ENCODE data around the gene METTL1.
A peak's percentile ranks its signal among the peaks of the same experiment; 100 is the strongest.
"Not testable (repeated sequence)": the region's sequence is repeated elsewhere in the genome, so short reads cannot be mapped to it uniquely, and the experiment has no call there.

Gene METTL1

GRCh38 chr12:57796996-57797395 lies 25.1 kb upstream of the METTL1 start:
- DNase-seq = no peak

GRCh38 chr12:57795354-57795753 lies 23.4 kb upstream of the METTL1 start:
- DNase-seq = no peak

GRCh38 chr12:57793920-57794319 lies 22.0 kb upstream of the METTL1 start:
- DNase-seq = no peak

GRCh38 chr12:57783861-57784260 lies 12.0 kb upstream of the METTL1 start:
- no peak for DNase-seq

- no peak for DNase-seq
Observed at GRCh38 chr12:57783466-57783801, 11.5 kb upstream of the METTL1 start.

- DNase-seq = peak; percentile 96
Observed at GRCh38 chr12:57782608-57783465, 10.9 kb upstream of the METTL1 start, which contains the start of gene TSFM. TSS of gene TSFM (plus strand) at chr12:57782787. CDS start at chr12:57782802, 15 bp downstream.

- no peak for DNase-seq
Observed at GRCh38 chr12:57782243-57782607, 10.3 kb upstream of the METTL1 start.

GRCh38 chr12:57781801-57782200 lies 9.9 kb upstream of the METTL1 start:
- DNase-seq = no peak

- DNase-seq = no peak
Observed at GRCh38 chr12:57781244-57781643, 9.3 kb upstream of the METTL1 start.

GRCh38 chr12:57780284-57780897 lies 8.5 kb upstream of the METTL1 start:
- DNase-seq = no peak

- no peak for DNase-seq
Observed at GRCh38 chr12:57779736-57780135, 7.8 kb upstream of the METTL1 start.

- no peak for DNase-seq
Observed at GRCh38 chr12:57777911-57778310, 6.0 kb upstream of the METTL1 start.

GRCh38 chr12:57777367-57777766 lies 5.5 kb upstream of the METTL1 start:
- no peak for DNase-seq

GRCh38 chr12:57776247-57776587 lies 4.3 kb upstream of the METTL1 start:
- DNase-seq = no peak

GRCh38 chr12:57775563-57776246 lies 3.8 kb upstream of the METTL1 start:
- DNase-seq = no peak

GRCh38 chr12:57775044-57775443 lies 3.1 kb upstream of the METTL1 start:
- DNase-seq = no peak

GRCh38 chr12:57774634-57775033 lies 2.7 kb upstream of the METTL1 start:
- not testable (repeated sequence) for DNase-seq

- no peak for DNase-seq
Observed at GRCh38 chr12:57772429-57773322, 771 bp upstream of the METTL1 start, which contains the start of gene EEF1AKMT3. TSS of gene EEF1AKMT3 (plus strand) at chr12:57772614. CDS start at chr12:57772725, 111 bp downstream.

GRCh38 chr12:57771236-57771872 lies 551 bp downstream of the METTL1 start:
- DNase-seq = peak; percentile 90

GRCh38 chr12:57770734-57771133 lies 1.2 kb downstream of the METTL1 start:
- no peak for DNase-seq

GRCh38 chr12:57769594-57769993 lies 2.3 kb downstream of the METTL1 start:
- DNase-seq = no peak

- no peak for DNase-seq
Observed at GRCh38 chr12:57767876-57768275, 4.0 kb downstream of the METTL1 start.
